Measurements from ENCODE around the gene DEFB132. TPM values are rescaled to one million over a fixed set of nuclear protein-coding genes. Genes with fewer than 3 reads are reported as not detected.
A peak's percentile ranks its signal among the peaks of the same experiment; 100 is the strongest.

Gene DEFB132
- total and polyA plus RNA-seq, 2 of the 8 experiments (the other 6 are each of a cell fraction or from before 2014, with no cell fraction given) = not detected

DNA sequence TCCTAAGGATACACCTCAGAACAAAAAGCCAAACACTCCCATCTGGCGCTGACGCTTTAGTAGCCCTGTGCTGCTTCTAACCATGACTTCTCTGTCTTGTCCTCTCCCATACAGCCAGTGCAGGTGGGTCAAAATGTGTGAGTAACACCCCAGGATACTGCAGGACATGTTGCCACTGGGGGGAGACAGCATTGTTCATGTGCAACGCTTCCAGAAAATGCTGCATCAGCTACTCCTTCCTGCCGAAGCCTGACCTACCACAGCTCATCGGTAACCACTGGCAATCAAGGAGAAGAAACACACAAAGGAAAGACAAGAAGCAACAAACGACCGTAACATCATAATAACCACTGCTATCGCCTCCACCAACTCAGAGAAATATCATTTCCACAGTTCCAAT is 1.4 kb downstream of the DEFB132 start:
- Histone ChIP-seq H2BK12ac (ENCODE audit: low read depth, low read length) (no peak overlapping the region), H3K4me1 (replicated peaks in 1 of 4; ENCODE audit: control insufficient read depth in 3 of 4, insufficient read depth in 4 of 4, low read length in 3 of 4) (no peaks in the 10 kb centered on the region), H2AFZ (ENCODE audit: low read length) (no peak overlapping the region), H4K5ac (ENCODE audit: insufficient read length, low read depth, low read length) (no peak overlapping the region), H3K27ac (ENCODE audit: low read depth, low read length) (no peak overlapping the region), H3K56ac (replicated peaks; ENCODE audit: insufficient read length, low read depth, low read length) (no peak overlapping the region), H4K20me1 (replicated peaks in 1 of 2; ENCODE audit: control insufficient read depth in 1 of 2, insufficient read depth in 2 of 2, low read length in 2 of 2) (no peaks in the 10 kb centered on the region), H3K79me2 (ENCODE audit: control insufficient read depth in 1 of 2, insufficient read depth in 2 of 2, low read length in 2 of 2) (no peaks in the 10 kb centered on the region), H2BK120ac (replicated peaks; ENCODE audit: low read depth, low read length) (no peak overlapping the region), H3K14ac (ENCODE audit: insufficient read length) (no peak overlapping the region), H3K27me3 (replicated peaks in 1 of 4; ENCODE audit: control insufficient read depth in 3 of 4, extremely low read depth in 1 of 4, insufficient read depth in 3 of 4, low read length in 3 of 4) (peaks cover 11 to 44% (median 31%) of the 10 kb centered on the region in 4 experiments), H3K9ac (replicated peaks in 1 of 4; ENCODE audit: extremely low read depth in 1 of 4, low read depth in 3 of 4, low read length in 3 of 4) (no peak overlapping the region), H3K9me3 (ENCODE audit: insufficient read depth in 2 of 2, low read depth in 1 of 2, low read length in 1 of 2) (no peaks in the 10 kb centered on the region), H3K23ac (ENCODE audit: insufficient read length) (no peak overlapping the region), H4K8ac (ENCODE audit: extremely low read depth, insufficient read depth, low read length) (no peak overlapping the region), H3K36me3 (ENCODE audit: control insufficient read depth in 2 of 4, insufficient read depth in 4 of 4, low read length in 3 of 4) (no peaks in the 10 kb centered on the region), H3K4ac (replicated peaks; ENCODE audit: insufficient read length, low read depth, low read length) (no peak overlapping the region), H4K91ac (replicated peaks; ENCODE audit: insufficient read length, low read length) (no peak overlapping the region), H2BK20ac (ENCODE audit: low read length) (no peak overlapping the region), H2AK5ac (ENCODE audit: low read depth, low read length) (no peak overlapping the region), H3K4me3 (ENCODE audit: extremely low read depth in 1 of 4, insufficient read depth in 2 of 4, low read depth in 3 of 4, low read length in 4 of 4) (no peak overlapping the region), H3K79me1 (ENCODE audit: low read depth, low read length) (no peaks in the 10 kb centered on the region), H2BK15ac (ENCODE audit: low read length) (no peak overlapping the region), H3K18ac (ENCODE audit: extremely low read depth, low read length) (no peak overlapping the region), H2BK5ac (ENCODE audit: low read depth, low read length) (no peak overlapping the region), H3K4me2 (ENCODE audit: insufficient read depth in 1 of 2, low read depth in 2 of 2, low read length in 2 of 2) (no peak overlapping the region), H3K23me2 (ENCODE audit: low read depth, low read length) (no peaks in the 10 kb centered on the region)
- ChIA-PET POLR2A (ENCODE audit: partially characterized antibody) (no interaction called here), CTCF (ENCODE audit: partially characterized antibody) (interaction anchor here (1.0 to 2.7 kb wide), 3 partner anchors 8 to 20 kb away, joined by 4 to 17 read pairs (median 7); no protein-coding TSS in a partner anchor)
- 73% methylated on average over 8 of the region's 8 CpGs; no CpG with 5 or more reads in 1 of the 2 experiments for WGBS, 2 experiments (ENCODE audit: extremely low coverage in 1 of 2, insufficient coverage in 1 of 2, insufficient read length in 1 of 2, insufficient replicate concordance in 2 of 2, low coverage in 1 of 2, low lambda C conversion rate in 2 of 2, missing lambda C conversion rate in 1 of 2)
- FAIRE-seq (no peak), DNase-seq (ENCODE audit: low read depth in 1 of 2, low spot score in 2 of 2) (no peak)
- TF ChIP-seq ASH2L (IDR thresholded peaks at IDR 0.05; ENCODE audit: low read length) (no peak), POU5F1 (IDR thresholded peaks at IDR 0.05; ENCODE audit: low read depth, low read length) (no peak), HDAC2 (IDR thresholded peaks at IDR 0.05; ENCODE audit: borderline replicate concordance in 1 of 2, low read depth in 2 of 2, low read length in 2 of 2) (no peak), CBX5 (IDR thresholded peaks at IDR 0.05; ENCODE audit: low read depth, low read length) (no peak), FOSL1 (IDR thresholded peaks at IDR 0.05; ENCODE audit: insufficient read depth, low read depth, low read length) (no peak), KDM1A (IDR thresholded peaks at IDR 0.05; ENCODE audit: borderline replicate concordance, low read length) (no peak), CHD1 (IDR thresholded peaks at IDR 0.05; ENCODE audit: low read depth, low read length) (no peak), GTF2F1 (IDR thresholded peaks at IDR 0.05; ENCODE audit: borderline replicate concordance, low read depth, low read length) (no peak), CREB1 (IDR thresholded peaks at IDR 0.05) (no peak), RFX5 (IDR thresholded peaks at IDR 0.05; ENCODE audit: borderline replicate concordance, low read depth, low read length) (no peak), SUZ12 (IDR thresholded peaks at IDR 0.05; ENCODE audit: low read length) (no peak), POLR2A (IDR thresholded peaks at IDR 0.05; ENCODE audit: control extremely low read depth in 1 of 2, low read depth in 2 of 2, low read length in 2 of 2) (no peak), SIRT6 (IDR thresholded peaks at IDR 0.05; ENCODE audit: low read length) (no peak), RAD21 (IDR thresholded peaks at IDR 0.05 in 1 of 2, conservative IDR thresholded peaks at IDR 0.05 in 1 of 2; ENCODE audit: low read depth in 2 of 2, low read length in 2 of 2) (peak; percentile 8 to 27; a peak in 2 of 4 replicates), TEAD4 (IDR thresholded peaks at IDR 0.05; ENCODE audit: low read depth, low read length) (no peak), MAFK (IDR thresholded peaks at IDR 0.05; ENCODE audit: low read depth, low read length) (peak; percentile 76; the same call in 1 of the 2 replicates)
